Smooth muscle cell (in vitro differentiated cells): ENCODE data around the gene ERGIC1. TPM values are rescaled to one million over a fixed set of nuclear protein-coding genes. Genes with fewer than 3 reads are reported as not detected.
A peak's percentile ranks its signal among the peaks of the same experiment; 100 is the strongest.

Source experiments
- DNase-seq: peaks from one replicate; lab custom pipeline; 2025; ENCODE audit not compliant: unreplicated experiment; lab: John Stamatoyannopoulos, UW
- H2AFZ ChIP-seq: fragments of 200-600 bp; sonication (generic); 2 replicates; pipeline ENCODE4 v1.6.0; 2016; ENCODE audit warnings: antibody characterized with exemption, low read depth, mild to moderate bottlenecking
- H3F3A ChIP-seq: fragments of 200-600 bp; sonication (generic); 2 replicates; pipeline ENCODE4 v1.6.0; 2017; ENCODE audit warnings: antibody characterized with exemption, low read depth
- H3K27ac ChIP-seq: fragments of 200-600 bp; sonication (generic); 2 replicates; pipeline ENCODE4 v1.5.1; 2016; ENCODE audit warnings: low read depth, mild to moderate bottlenecking
- H3K27me3 ChIP-seq: fragments of 200-600 bp; sonication (generic); 2 replicates; pipeline ENCODE4 v1.6.1; 2016; ENCODE audit warnings: low read depth, mild to moderate bottlenecking
- H3K36me3 ChIP-seq: fragments of 200-600 bp; sonication (generic); 2 replicates; pipeline ENCODE4 v1.5.1; 2016; ENCODE audit warnings: low read depth
- H3K4me1 ChIP-seq: fragments of 200-600 bp; sonication (generic); 2 replicates; pipeline ENCODE4 v1.5.1; 2016; ENCODE audit warnings: low read depth
- H3K4me2 ChIP-seq: fragments of 200-600 bp; sonication (generic); 2 replicates; pipeline ENCODE4 v1.6.0; 2016; ENCODE audit warnings: mild to moderate bottlenecking
- H3K4me3 ChIP-seq: fragments of 200-600 bp; sonication (generic); 2 replicates; pipeline ENCODE4 v1.5.1; 2016; ENCODE audit warnings: mild to moderate bottlenecking
- H3K79me2 ChIP-seq: fragments of 200-600 bp; sonication (generic); 2 replicates; pipeline ENCODE4 v1.6.0; 2016; ENCODE audit warnings: low read depth, mild to moderate bottlenecking
- H3K9ac ChIP-seq: fragments of 200-600 bp; sonication (generic); 2 replicates; pipeline ENCODE4 v1.6.0; 2016; ENCODE audit warnings: low read depth
- H3K9me3 ChIP-seq: fragments of 200-600 bp; sonication (generic); replicated peaks from 2 replicates; pipeline ENCODE4 v1.5.1; 2016; ENCODE audit warnings: low read depth
- H4K20me1 ChIP-seq: fragments of 200-600 bp; sonication (generic); 2 replicates; pipeline ENCODE4 v1.6.0; 2016; ENCODE audit warnings: low read depth
- CTCF ChIP-seq: fragments of 200-600 bp; sonication (generic); IDR thresholded peaks from 2 replicates; pipeline ENCODE4 v1.5.1; 2017; ENCODE audit warnings: borderline replicate concordance, mild to moderate bottlenecking, antibody characterized with exemption; ENCODE audit not compliant: insufficient read depth, poor library complexity, severe bottlenecking
- WGBS: methylation state at CpG from one replicate; pipeline ENCODE4 v1.1.7; 2016; ENCODE audit warnings: low lambda C conversion rate; 5-methylcytosine and 5-hydroxymethylcytosine counted together
- polyA plus RNA-seq: library from polyadenylated mRNA; unstranded; fragments of >200 nt; fragmentation: Nextera tagmentation; extraction: Ambion mirVana; gene quantifications from 2 replicates; pipeline ENCODE4 v1.2.1, GENCODE V29; 2016
- total RNA-seq: library from RNA; depleted of rRNA; stranded (reverse); fragments of >200 nt; gene quantifications from 2 replicates; pipeline ENCODE4 v1.2.3, GENCODE V29; 2014

Gene ERGIC1
- total and polyA plus RNA-seq, 2 experiments from 2014 or later = 38.2 to 140 TPM

- Histone ChIP-seq H4K20me1 (no peaks in the 10 kb centered on the region), H3K4me1 (peaks cover 7% of the 10 kb centered on the region), H3K27ac (peak overlapping the region; percentile 75), H3K36me3 (no peaks in the 10 kb centered on the region), H3K9ac (peak overlapping the region; percentile 97), H3K9me3 (no peaks in the 10 kb centered on the region), H3K4me3 (peak overlapping the region; percentile 87), H2AFZ (no peak overlapping the region), H3K4me2 (peak overlapping the region; percentile 94), H3K79me2 (peaks cover 19% of the 10 kb centered on the region), H3F3A (peaks cover 19% of the 10 kb centered on the region), H3K27me3 (no peaks in the 10 kb centered on the region)
- DNase-seq = peak; percentile 19
- 7% methylated on average over 50 of the region's 54 CpGs for WGBS
- TF ChIP-seq CTCF = no peak
Observed at GRCh38 chr5:172958331-172959046, 124.4 kb downstream of the ERGIC1 start.

GRCh38 chr5:172959824-172960799 is 126.1 kb downstream of the ERGIC1 start:
- Histone ChIP-seq H3F3A (peaks cover 15% of the 10 kb centered on the region), H3K79me2 (peaks cover 19% of the 10 kb centered on the region), H3K9ac (peak overlapping the region; percentile 97), H3K4me2 (peak overlapping the region; percentile 94), H4K20me1 (no peaks in the 10 kb centered on the region), H2AFZ (peak overlapping the region; percentile 26), H3K27me3 (no peaks in the 10 kb centered on the region), H3K4me3 (peak overlapping the region; percentile 87), H3K27ac (peak overlapping the region; percentile 75), H3K9me3 (no peaks in the 10 kb centered on the region), H3K36me3 (no peaks in the 10 kb centered on the region), H3K4me1 (peaks cover 7% of the 10 kb centered on the region)
- no peak for DNase-seq
- 21% methylated on average over 28 of the region's 28 CpGs for WGBS
- TF ChIP-seq CTCF = no peak

- no peak overlapping the region for H3K27ac ChIP-seq
- H4K20me1 ChIP-seq = no peaks in the 10 kb centered on the region
- no peaks in the 10 kb centered on the region for H3K27me3 ChIP-seq
- H3K4me3 ChIP-seq = no peak overlapping the region
- no peaks in the 10 kb centered on the region for H3F3A ChIP-seq
- no peak for TF ChIP-seq CTCF
- H3K36me3 ChIP-seq = no peaks in the 10 kb centered on the region
- H3K4me2 ChIP-seq = no peak overlapping the region
- H3K9ac ChIP-seq = no peak overlapping the region
- 94% methylated on average over 2 of the region's 2 CpGs for WGBS
- DNase-seq = no peak
- H3K4me1 ChIP-seq = no peaks in the 10 kb centered on the region
- H3K9me3 ChIP-seq = no peaks in the 10 kb centered on the region
- no peaks in the 10 kb centered on the region for H3K79me2 ChIP-seq
- no peak overlapping the region for H2AFZ ChIP-seq
Observed at GRCh38 chr5:172969921-172970320, 135.9 kb downstream of the ERGIC1 start.
